Neural progenitor cell (in vitro differentiated cells): Measurements from ENCODE around the gene PIP4K2A. TPM values are rescaled to one million over a fixed set of nuclear protein-coding genes. Genes with fewer than 3 reads are reported as not detected.

ENCODE experiments used
- DNase-seq: peaks from one replicate; pipeline ENCODE4 v3.0.0-alpha.2; 2016; ENCODE audit warnings: low spot score
- H2AFZ ChIP-seq: fragments of 200-600 bp; sonication (generic); replicated peaks from 2 replicates; pipeline ENCODE4 v1.6.1; 2016; ENCODE audit warnings: antibody characterized with exemption
- H3F3A ChIP-seq: fragments of 200-600 bp; sonication (generic); 2 replicates; pipeline ENCODE4 v1.6.1; 2016; ENCODE audit warnings: antibody characterized with exemption, low read depth
- H3K27ac ChIP-seq: fragments of 200-600 bp; sonication (generic); 2 replicates; pipeline ENCODE4 v1.5.1; 2016; ENCODE audit warnings: mild to moderate bottlenecking
- H3K27me3 ChIP-seq: fragments of 200-600 bp; sonication (generic); 2 replicates; pipeline ENCODE4 v1.6.1; 2016; ENCODE audit warnings: mild to moderate bottlenecking, moderate library complexity
- H3K36me3 ChIP-seq: fragments of 200-600 bp; sonication (generic); 2 replicates; pipeline ENCODE4 v1.5.1; 2016
- H3K4me1 ChIP-seq: fragments of 200-600 bp; sonication (generic); 2 replicates; pipeline ENCODE4 v1.6.1; 2016; ENCODE audit warnings: mixed run types
- H3K4me2 ChIP-seq: fragments of 200-600 bp; sonication (generic); 2 replicates; pipeline ENCODE4 v1.6.1; 2016
- H3K4me3 ChIP-seq: fragments of 200-600 bp; sonication (generic); 2 replicates; pipeline ENCODE4 v1.5.1; 2016
- H3K79me2 ChIP-seq: fragments of 200-600 bp; sonication (generic); 2 replicates; pipeline ENCODE4 v1.6.1; 2016; ENCODE audit warnings: low read depth
- H3K9ac ChIP-seq: fragments of 200-600 bp; sonication (generic); 2 replicates; pipeline ENCODE4 v1.6.1; 2016
- H3K9me3 ChIP-seq: fragments of 200-600 bp; sonication (generic); 2 replicates; pipeline ENCODE4 v1.5.1; 2016; ENCODE audit warnings: low read depth
- H4K20me1 ChIP-seq: fragments of 200-600 bp; sonication (generic); 2 replicates; pipeline ENCODE4 v1.6.1; 2016; ENCODE audit warnings: low read depth
- H3K27ac Mint-ChIP-seq: 3 replicates; pipeline ENCODE4 v1.8.0; 2021; ENCODE audit warnings: mixed read lengths
- H3K27me3 Mint-ChIP-seq: 2 replicates; pipeline ENCODE4 v1.8.0; 2022; ENCODE audit warnings: low read depth, mild to moderate bottlenecking, inconsistent platforms, moderate library complexity, mixed read lengths; ENCODE audit not compliant: insufficient read depth
- H3K36me3 Mint-ChIP-seq: 3 replicates; pipeline ENCODE4 v1.8.0; 2021; ENCODE audit warnings: mixed read lengths
- H3K4me1 Mint-ChIP-seq: 3 replicates; pipeline ENCODE4 v1.8.0; 2021; ENCODE audit warnings: mixed read lengths
- H3K4me3 Mint-ChIP-seq: 3 replicates; pipeline ENCODE4 v1.8.0; 2021; ENCODE audit warnings: mild to moderate bottlenecking, moderate library complexity, mixed read lengths
- H3K9me3 Mint-ChIP-seq: 3 replicates; pipeline ENCODE4 v1.8.0; 2020; ENCODE audit warnings: mixed read lengths
- CTCF ChIP-seq: fragments of 200-600 bp; sonication (generic); IDR thresholded peaks from 2 replicates; pipeline ENCODE4 v1.5.1; 2017; ENCODE audit warnings: antibody characterized with exemption, mild to moderate bottlenecking
- EZH2 ChIP-seq: fragments of 200-600 bp; sonication (generic); IDR thresholded peaks from 2 replicates; pipeline ENCODE4 v1.6.1; 2017; ENCODE audit warnings: antibody characterized with exemption, mild to moderate bottlenecking, moderate library complexity
- EZH2phosphoT487 ChIP-seq: fragments of 200-600 bp; sonication (generic); IDR thresholded peaks from 2 replicates; pipeline ENCODE4 v1.6.1; 2017; ENCODE audit warnings: antibody characterized with exemption
- total RNA-seq: library from RNA; depleted of rRNA; stranded (reverse); fragments of >200 nt; gene quantifications from 2 replicates; pipeline ENCODE4 v1.2.3, GENCODE V29; 2015; ENCODE audit warnings: low replicate concordance

PIP4K2A gene
- total RNA-seq, 1 donor from 2014 or later = 37.6 TPM

GRCh38 chr10:22647244-22647643, 67.1 kb downstream of the PIP4K2A start:
- peak overlapping the region; percentile 14 for H3K27ac Mint-ChIP-seq
- Histone ChIP-seq H3K4me2 (peak overlapping the region; percentile 43), H3K79me2 (peaks cover 60% of the 10 kb centered on the region), H3K27ac (peak overlapping the region; percentile 39), H3K4me1 (peaks cover 41% of the 10 kb centered on the region), H3K9ac (no peak overlapping the region), H4K20me1 (no peaks in the 10 kb centered on the region), H3F3A (no peaks in the 10 kb centered on the region), H3K9me3 (no peaks in the 10 kb centered on the region), H2AFZ (no peak overlapping the region), H3K27me3 (no peaks in the 10 kb centered on the region), H3K36me3 (no peaks in the 10 kb centered on the region), H3K4me3 (no peak overlapping the region)
- no peak overlapping the region for H3K4me3 Mint-ChIP-seq
- DNase-seq = no peak
- H3K27me3 Mint-ChIP-seq = peaks cover 3% of the 10 kb centered on the region
- H3K36me3 Mint-ChIP-seq = no peaks in the 10 kb centered on the region
- H3K4me1 Mint-ChIP-seq = peaks cover 33% of the 10 kb centered on the region
- peaks cover 2% of the 10 kb centered on the region for H3K9me3 Mint-ChIP-seq
- no peak for TF ChIP-seq EZH2phosphoT487
- no peak for TF ChIP-seq CTCF
- no peak for TF ChIP-seq EZH2

- Histone ChIP-seq H3F3A (no peaks in the 10 kb centered on the region), H3K4me3 (no peak overlapping the region), H3K4me1 (peaks cover 38% of the 10 kb centered on the region), H3K36me3 (no peaks in the 10 kb centered on the region), H3K9me3 (no peaks in the 10 kb centered on the region), H3K4me2 (peak overlapping the region; percentile 43), H3K27ac (peak overlapping the region; percentile 39), H2AFZ (no peak overlapping the region), H3K79me2 (peaks cover 68% of the 10 kb centered on the region), H3K9ac (no peak overlapping the region), H3K27me3 (no peaks in the 10 kb centered on the region), H4K20me1 (no peaks in the 10 kb centered on the region)
- H3K36me3 Mint-ChIP-seq = no peaks in the 10 kb centered on the region
- H3K4me3 Mint-ChIP-seq = no peak overlapping the region
- H3K4me1 Mint-ChIP-seq = peaks cover 35% of the 10 kb centered on the region
- TF ChIP-seq CTCF = no peak
- no peak for TF ChIP-seq EZH2
- TF ChIP-seq EZH2phosphoT487 = no peak
- peaks cover 4% of the 10 kb centered on the region for H3K27me3 Mint-ChIP-seq
- peaks cover 2% of the 10 kb centered on the region for H3K9me3 Mint-ChIP-seq
- no peak overlapping the region for H3K27ac Mint-ChIP-seq
- no peak for DNase-seq
Observed at GRCh38 chr10:22646388-22646853, 68.0 kb downstream of the PIP4K2A start.

- no peaks in the 10 kb centered on the region for H3K9me3 ChIP-seq
- Mint-ChIP-seq H3K36me3 (no peaks in the 10 kb centered on the region), H3K4me3 (no peak overlapping the region), H3K27me3 (peaks cover 2% of the 10 kb centered on the region), H3K9me3 (peaks cover 2% of the 10 kb centered on the region), H3K27ac (no peak overlapping the region), H3K4me1 (peaks cover 44% of the 10 kb centered on the region)
- no peak overlapping the region for H3K4me2 ChIP-seq
- H3K27me3 ChIP-seq = no peaks in the 10 kb centered on the region
- no peaks in the 10 kb centered on the region for H3K36me3 ChIP-seq
- no peak overlapping the region for H2AFZ ChIP-seq
- no peak overlapping the region for H3K4me3 ChIP-seq
- DNase-seq = no peak
- H3K4me1 ChIP-seq = peaks cover 52% of the 10 kb centered on the region
- peaks cover 6% of the 10 kb centered on the region for H4K20me1 ChIP-seq
- TF ChIP-seq EZH2phosphoT487 (no peak), CTCF (no peak), EZH2 (no peak)
- peaks cover 9% of the 10 kb centered on the region for H3F3A ChIP-seq
- H3K9ac ChIP-seq = no peak overlapping the region
- no peak overlapping the region for H3K27ac ChIP-seq
- peaks cover 77% of the 10 kb centered on the region for H3K79me2 ChIP-seq
Observed at GRCh38 chr10:22644222-22644621, 70.2 kb downstream of the PIP4K2A start.
